ENCODE measurements around the gene TRPV5. TPM values are rescaled to one million over a fixed set of nuclear protein-coding genes. Genes with fewer than 3 reads are reported as not detected.

Gene TRPV5
- polyA plus RNA-seq, 1 experiment = not detected

DNA sequence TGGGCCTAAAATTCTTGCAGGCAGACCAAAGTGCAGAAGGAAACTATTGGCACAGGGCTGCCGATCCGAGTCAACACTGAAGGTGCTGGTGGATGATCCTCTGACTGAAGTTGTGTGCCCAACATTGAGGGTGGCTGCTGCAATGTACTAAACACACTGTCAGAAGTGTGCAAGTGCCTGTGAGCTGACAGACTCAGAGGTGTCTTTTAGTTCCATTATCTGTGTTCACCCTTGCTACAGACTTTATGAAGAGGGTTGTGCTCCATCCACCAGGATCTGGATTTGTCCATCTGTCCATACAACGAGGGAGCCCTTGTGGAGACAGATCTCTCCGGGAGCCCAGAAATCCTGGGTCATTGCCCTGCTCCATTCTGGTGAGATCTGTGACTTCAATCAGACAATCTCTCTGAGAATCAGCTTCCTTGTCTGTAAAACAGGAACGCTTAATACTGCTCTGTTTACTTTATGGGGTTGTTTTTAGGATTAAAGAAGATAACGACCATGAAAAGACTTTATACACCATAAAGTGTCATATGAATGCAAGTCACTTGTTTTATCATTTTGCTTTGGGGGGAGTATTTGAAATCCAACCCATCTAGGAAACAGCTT, 38.5 kb downstream of the TRPV5 start:
- H3K27me3 ChIP-seq (ENCODE audit: control insufficient read depth, insufficient read depth, low read length) = no peaks in the 10 kb centered on the region
- H3K4me3 ChIP-seq (ENCODE audit: low read depth, low read length) = no peak overlapping the region
- peaks cover 17% of the 10 kb centered on the region for H3K9me3 ChIP-seq (ENCODE audit: control insufficient read depth, insufficient read depth, low read length)
- TF ChIP-seq, protein P1, sequence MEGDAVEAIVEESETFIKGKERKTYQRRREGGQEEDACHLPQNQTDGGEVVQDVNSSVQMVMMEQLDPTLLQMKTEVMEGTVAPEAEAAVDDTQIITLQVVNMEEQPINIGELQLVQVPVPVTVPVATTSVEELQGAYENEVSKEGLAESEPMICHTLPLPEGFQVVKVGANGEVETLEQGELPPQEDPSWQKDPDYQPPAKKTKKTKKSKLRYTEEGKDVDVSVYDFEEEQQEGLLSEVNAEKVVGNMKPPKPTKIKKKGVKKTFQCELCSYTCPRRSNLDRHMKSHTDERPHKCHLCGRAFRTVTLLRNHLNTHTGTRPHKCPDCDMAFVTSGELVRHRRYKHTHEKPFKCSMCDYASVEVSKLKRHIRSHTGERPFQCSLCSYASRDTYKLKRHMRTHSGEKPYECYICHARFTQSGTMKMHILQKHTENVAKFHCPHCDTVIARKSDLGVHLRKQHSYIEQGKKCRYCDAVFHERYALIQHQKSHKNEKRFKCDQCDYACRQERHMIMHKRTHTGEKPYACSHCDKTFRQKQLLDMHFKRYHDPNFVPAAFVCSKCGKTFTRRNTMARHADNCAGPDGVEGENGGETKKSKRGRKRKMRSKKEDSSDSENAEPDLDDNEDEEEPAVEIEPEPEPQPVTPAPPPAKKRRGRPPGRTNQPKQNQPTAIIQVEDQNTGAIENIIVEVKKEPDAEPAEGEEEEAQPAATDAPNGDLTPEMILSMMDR (IDR thresholded peaks at IDR 0.05; ENCODE audit: low read depth, low read length) = no peak
- POLR2A ChIA-PET = no interaction called here
- CTCF ChIA-PET = interaction anchor here (0.8 kb wide), 1 partner anchor 320 kb away, joined by 3 read pairs; no protein-coding TSS in a partner anchor
- DNase-seq (ENCODE audit: low read depth, low spot score) = no peak
- H3K27ac ChIP-seq (ENCODE audit: low read depth, low read length) = no peak overlapping the region

DNA sequence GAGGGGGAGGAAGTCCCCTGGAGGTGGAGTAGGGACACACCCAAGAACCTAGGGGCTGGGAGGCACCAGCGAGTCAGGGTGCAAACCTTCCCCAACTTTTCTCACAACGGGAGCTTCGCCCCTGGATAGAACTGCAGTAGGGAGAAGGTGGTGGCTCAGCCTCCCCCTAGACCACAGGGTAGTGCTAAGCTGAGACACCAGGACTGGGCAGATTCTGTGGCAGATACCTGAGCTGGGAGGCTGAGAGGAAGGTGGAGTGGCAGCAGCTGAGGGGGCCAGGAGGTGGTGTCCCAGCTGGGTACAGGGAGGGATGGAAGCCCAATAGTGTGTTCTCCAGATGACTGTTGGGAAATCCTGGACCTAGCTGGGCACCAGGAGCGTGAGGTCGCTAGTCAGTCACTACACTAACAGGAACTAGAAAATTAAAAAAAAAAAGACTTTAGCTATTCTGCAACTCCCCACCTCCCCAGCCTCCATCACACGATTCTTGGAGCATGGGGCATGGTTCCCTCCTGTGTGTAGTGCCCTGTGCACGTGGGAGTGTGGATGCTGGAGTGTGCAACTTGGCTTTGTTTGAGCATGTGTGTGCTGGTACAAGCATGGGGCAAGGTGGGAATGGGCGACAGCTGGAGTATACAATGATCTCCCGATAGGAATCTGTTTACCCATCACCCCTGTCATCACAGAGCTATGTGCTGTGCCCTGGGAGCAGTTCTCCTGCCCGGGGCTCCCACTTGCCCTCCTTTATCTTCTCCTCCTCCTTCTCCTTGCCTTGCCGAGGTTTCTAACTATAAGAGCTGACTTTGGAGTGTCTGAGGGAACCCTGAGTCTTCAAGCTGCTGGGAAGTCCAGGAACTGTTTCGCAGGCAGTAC, 39.2 kb downstream of the TRPV5 start:
- H3K27me3 ChIP-seq (ENCODE audit: control insufficient read depth, insufficient read depth, low read length) = no peaks in the 10 kb centered on the region
- ChIA-PET CTCF (no interaction called here), POLR2A (no interaction called here)
- TF ChIP-seq, protein P1 (IDR thresholded peaks at IDR 0.05; ENCODE audit: low read depth, low read length) = no peak
- no peak overlapping the region for H3K4me3 ChIP-seq (ENCODE audit: low read depth, low read length)
- peaks cover 17% of the 10 kb centered on the region for H3K9me3 ChIP-seq (ENCODE audit: control insufficient read depth, insufficient read depth, low read length)
- no peak overlapping the region for H3K27ac ChIP-seq (ENCODE audit: low read depth, low read length)
- DNase-seq (ENCODE audit: low read depth, low spot score) = no peak

DNA sequence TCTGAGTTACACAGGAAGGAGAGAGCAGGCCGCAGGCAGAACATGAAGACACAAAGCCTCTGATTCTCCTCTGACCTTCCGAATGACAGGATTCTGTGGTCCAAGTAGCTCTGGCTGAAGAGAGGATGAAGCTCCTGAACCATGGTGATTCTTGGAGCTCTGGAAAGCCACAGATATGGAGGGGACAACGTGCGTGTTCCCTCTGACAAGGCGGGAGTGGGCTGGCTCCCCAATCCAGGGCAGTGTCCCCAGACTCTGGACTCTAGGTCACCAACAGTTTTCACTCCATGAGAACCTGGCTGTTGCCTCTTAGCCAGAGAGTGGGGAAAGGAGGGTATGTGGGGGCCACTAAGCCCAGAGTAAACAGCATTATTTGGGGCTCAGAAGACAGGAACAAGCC, 40.6 kb downstream of the TRPV5 start:
- ChIA-PET CTCF (no interaction called here), POLR2A (no interaction called here)
- Histone ChIP-seq H3K27me3 (ENCODE audit: control insufficient read depth, insufficient read depth, low read length) (no peaks in the 10 kb centered on the region), H3K27ac (ENCODE audit: low read depth, low read length) (no peak overlapping the region), H3K9me3 (ENCODE audit: control insufficient read depth, insufficient read depth, low read length) (peaks cover 18% of the 10 kb centered on the region), H3K4me3 (ENCODE audit: low read depth, low read length) (no peak overlapping the region)
- DNase-seq (ENCODE audit: low read depth, low spot score) = no peak
- TF ChIP-seq, protein P1 (IDR thresholded peaks at IDR 0.05; ENCODE audit: low read depth, low read length) = no peak

DNA sequence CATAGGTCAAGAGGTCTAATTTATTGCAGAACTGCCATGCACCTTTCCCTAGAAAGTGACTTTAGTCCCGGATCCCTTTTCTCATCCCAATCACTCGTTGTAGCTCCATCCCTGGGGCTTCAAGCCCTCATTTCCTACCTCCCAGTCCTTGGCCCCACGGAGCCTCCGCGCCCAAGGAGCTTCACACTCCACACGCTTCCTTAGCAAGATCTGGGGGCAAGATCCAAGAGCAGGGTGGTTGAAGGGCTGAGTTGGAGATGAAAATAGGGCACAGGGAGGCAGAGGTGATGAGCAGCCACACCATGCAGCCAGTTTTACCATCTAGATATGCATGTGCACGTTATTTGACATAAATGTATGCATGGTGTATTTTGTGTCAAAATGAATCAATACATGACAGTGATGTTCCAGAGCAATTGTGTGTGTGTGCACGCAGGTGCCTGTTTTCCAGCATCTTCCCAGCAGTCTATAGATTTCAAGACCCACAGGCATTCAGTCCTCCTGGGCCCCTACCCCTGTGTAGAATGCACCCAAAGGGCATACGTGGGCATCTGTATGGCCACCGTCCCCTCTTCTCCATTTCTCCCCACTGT, 42.0 kb downstream of the TRPV5 start:
- POLR2A ChIA-PET = no interaction called here
- no peak for DNase-seq (ENCODE audit: low read depth, low spot score)
- TF ChIP-seq, protein P1 (IDR thresholded peaks at IDR 0.05; ENCODE audit: low read depth, low read length) = no peak
- Histone ChIP-seq H3K9me3 (ENCODE audit: control insufficient read depth, insufficient read depth, low read length) (peaks cover 18% of the 10 kb centered on the region), H3K27me3 (ENCODE audit: control insufficient read depth, insufficient read depth, low read length) (no peaks in the 10 kb centered on the region), H3K4me3 (ENCODE audit: low read depth, low read length) (no peak overlapping the region), H3K27ac (ENCODE audit: low read depth, low read length) (no peak overlapping the region)
- CTCF ChIA-PET = no interaction called here

Measured in AG04450 (cell line).